NB4 (cell line): Measurements from ENCODE around the gene CDH22.

Experiments used
- DNase-seq: peaks from one replicate; pipeline ENCODE4 v3.0.0; 2010; ENCODE audit warnings: low read depth
- H3K4me3 ChIP-seq: one replicate; pipeline ENCODE4 v1.5.1; 2011; ENCODE audit warnings: mild to moderate bottlenecking, low read depth, low read length, moderate library complexity
- CTCF ChIP-seq: IDR thresholded peaks from one replicate; pipeline ENCODE4 v1.5.1; 2012; ENCODE audit warnings: low read depth, low read length
- MAX ChIP-seq: IDR thresholded peaks from 2 replicates; pipeline ENCODE4 v1.6.1; 2011; ENCODE audit warnings: low read depth, low read length
- MYC ChIP-seq: IDR thresholded peaks from 2 replicates; pipeline ENCODE4 v1.6.1; 2011; ENCODE audit warnings: low read depth, low read length
- POLR2A ChIP-seq: IDR thresholded peaks from 2 replicates; pipeline ENCODE4 v1.6.1; 2011; ENCODE audit warnings: mild to moderate bottlenecking; ENCODE audit not compliant: insufficient read length; ENCODE audit errors: extremely low read depth

The CDH22 gene

GRCh38 chr20:46135856-46136633 is 172.3 kb downstream of the CDH22 start:
- DNase-seq = no peak
- TF ChIP-seq MYC (no peak), MAX (no peak), CTCF (no peak), POLR2A (no peak)

GRCh38 chr20:46134716-46135115 is 173.6 kb downstream of the CDH22 start:
- TF ChIP-seq CTCF = no peak
- no peak for TF ChIP-seq MYC
- no peak for TF ChIP-seq POLR2A
- no peak for TF ChIP-seq MAX
- H3K4me3 ChIP-seq = no peak overlapping the region
- DNase-seq = no peak

More at GRCh38 chr20:46135856-46136633, 172.3 kb downstream of the CDH22 start:
- no peak overlapping the region for H3K4me3 ChIP-seq

GRCh38 chr20:46133886-46134654 is 174.2 kb downstream of the CDH22 start:
- H3K4me3 ChIP-seq = no peak overlapping the region
- DNase-seq = no peak
- no peak for TF ChIP-seq POLR2A
- TF ChIP-seq CTCF = no peak
- no peak for TF ChIP-seq MAX
- no peak for TF ChIP-seq MYC

- peak; percentile 76 for DNase-seq
- H3K4me3 ChIP-seq = no peak overlapping the region
- peak; percentile 90 for TF ChIP-seq CTCF
- TF ChIP-seq MYC = no peak
- no peak for TF ChIP-seq POLR2A
- TF ChIP-seq MAX = peak; percentile 24; the same call in 1 of the 2 replicates
Measured at GRCh38 chr20:46132705-46133120, 175.6 kb downstream of the CDH22 start.

GRCh38 chr20:46131396-46131795 is 176.9 kb downstream of the CDH22 start:
- DNase-seq = no peak
- no peak overlapping the region for H3K4me3 ChIP-seq
- no peak for TF ChIP-seq MAX
- no peak for TF ChIP-seq POLR2A
- no peak for TF ChIP-seq MYC
- TF ChIP-seq CTCF = no peak
